Raji (cell line): Measurements from ENCODE around the gene TK2.

ENCODE experiments used
- POLR2A ChIP-seq: IDR thresholded peaks from 2 replicates; pipeline ENCODE4 v1.6.1; 2011; ENCODE audit warnings: low read depth, low read length, control low read depth; ENCODE audit not compliant: insufficient read depth

The TK2 gene

GRCh38 chr16:66487580-66488275, 62.2 kb downstream of the TK2 start:
- TF ChIP-seq POLR2A, result no peak

DNA sequence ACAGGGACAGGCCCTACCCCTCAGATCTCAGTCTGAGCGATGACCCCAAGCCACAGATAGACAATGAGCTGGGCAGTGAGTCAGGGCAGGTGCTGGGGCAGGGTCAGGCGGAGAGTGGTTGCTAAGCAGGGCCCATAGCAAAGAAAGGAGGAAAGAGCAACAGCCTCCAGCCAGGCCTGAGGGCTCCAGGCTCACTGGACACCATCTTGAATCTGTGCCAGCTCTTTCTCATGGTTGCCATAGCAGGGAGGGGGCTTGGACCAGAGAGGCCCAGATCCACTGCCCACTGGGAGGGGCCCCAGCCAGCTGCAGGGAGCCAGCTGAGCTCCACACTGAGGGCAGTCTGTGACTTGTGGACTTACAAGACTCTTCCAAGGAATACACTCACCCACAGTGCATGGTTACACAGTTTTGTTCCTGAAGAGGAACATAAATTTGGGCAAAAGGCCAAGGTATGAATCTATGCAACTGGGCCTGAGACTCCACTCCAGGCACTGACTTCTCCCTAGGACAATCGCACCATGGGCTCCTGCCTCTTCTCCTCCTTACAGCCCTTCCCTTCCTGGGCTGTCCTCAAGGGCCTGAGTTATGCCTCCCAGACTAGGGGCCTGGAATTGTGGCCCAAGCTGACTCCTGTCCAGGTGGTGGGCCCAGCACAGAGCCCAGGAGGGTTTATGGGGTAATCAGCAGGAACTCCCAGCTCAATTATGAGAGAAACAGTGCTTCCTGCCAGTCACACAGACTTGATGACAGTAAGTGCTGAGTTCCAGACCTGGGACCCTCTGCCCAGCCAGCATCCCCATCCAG, 62.9 kb downstream of the TK2 start:
- TF ChIP-seq POLR2A, result no peak

- TF ChIP-seq POLR2A, result no peak
These were observed 63.6 kb downstream of the TK2 start for GRCh38 chr16:66486199-66486772.

- TF ChIP-seq POLR2A, result no peak
These were observed 64.5 kb downstream of the TK2 start for GRCh38 chr16:66485376-66485775.

GRCh38 chr16:66484453-66485213, 65.3 kb downstream of the TK2 start:
- TF ChIP-seq POLR2A, result no peak

DNA sequence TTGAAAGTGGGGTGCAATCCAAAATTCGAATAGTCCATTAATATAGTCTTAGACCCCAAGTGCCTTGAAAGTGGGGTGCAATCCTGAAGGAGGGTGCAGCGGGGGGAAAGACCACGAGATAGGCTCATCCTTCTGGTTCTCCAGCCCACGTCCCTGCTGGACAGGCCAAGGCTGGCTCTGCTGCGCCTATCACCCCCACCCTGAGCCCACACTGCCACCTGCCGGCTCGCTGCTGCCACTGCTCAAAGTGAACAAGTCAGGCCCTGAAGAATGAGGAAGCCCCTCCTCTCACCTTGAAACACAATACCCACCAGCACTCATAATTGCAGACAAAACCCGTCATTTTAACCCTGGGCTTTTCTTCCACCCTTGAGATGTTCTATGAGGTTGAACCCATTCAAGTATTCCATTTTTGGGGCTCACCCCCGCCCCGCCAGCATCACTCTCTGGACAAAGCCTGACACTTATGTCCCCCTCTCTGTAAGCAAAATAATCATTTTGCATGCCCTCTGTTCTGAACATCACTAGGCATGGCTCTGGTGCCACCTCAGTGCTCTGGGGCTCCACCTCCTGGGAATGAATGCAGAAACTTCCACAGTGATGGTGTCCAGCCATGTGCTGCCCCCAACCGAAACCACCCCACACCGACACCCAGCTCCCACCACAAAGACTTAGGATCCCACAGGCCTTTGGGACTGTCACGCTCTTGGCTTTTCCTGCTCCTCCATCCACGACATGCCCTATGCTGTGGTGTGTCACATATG, 66.1 kb downstream of the TK2 start:
- TF ChIP-seq POLR2A, result no peak

DNA sequence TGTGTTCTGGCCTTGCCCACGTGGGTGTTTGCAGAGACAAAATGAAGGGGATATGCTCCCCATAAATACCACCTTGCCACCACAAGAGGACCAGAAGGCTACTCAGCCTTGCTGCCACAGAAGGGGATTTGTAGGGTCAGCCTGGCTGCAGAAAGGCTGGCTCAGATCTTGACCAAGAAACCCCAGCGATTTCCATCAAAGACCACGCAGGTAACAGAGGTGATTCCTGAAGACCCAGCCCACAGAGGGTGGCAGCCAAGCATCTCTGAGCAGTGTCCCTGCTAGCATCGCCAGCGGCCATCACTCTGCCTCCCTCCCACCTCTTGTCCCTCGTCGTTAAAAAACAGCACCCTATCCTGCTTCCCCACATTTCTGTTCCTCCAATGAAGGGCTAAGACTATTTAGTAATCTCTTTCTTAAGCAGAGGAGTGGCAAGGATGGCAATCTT, 68.0 kb downstream of the TK2 start:
- TF ChIP-seq POLR2A, result no peak

GRCh38 chr16:66481081-66481942, 68.6 kb downstream of the TK2 start:
- no peak for TF ChIP-seq POLR2A

DNA sequence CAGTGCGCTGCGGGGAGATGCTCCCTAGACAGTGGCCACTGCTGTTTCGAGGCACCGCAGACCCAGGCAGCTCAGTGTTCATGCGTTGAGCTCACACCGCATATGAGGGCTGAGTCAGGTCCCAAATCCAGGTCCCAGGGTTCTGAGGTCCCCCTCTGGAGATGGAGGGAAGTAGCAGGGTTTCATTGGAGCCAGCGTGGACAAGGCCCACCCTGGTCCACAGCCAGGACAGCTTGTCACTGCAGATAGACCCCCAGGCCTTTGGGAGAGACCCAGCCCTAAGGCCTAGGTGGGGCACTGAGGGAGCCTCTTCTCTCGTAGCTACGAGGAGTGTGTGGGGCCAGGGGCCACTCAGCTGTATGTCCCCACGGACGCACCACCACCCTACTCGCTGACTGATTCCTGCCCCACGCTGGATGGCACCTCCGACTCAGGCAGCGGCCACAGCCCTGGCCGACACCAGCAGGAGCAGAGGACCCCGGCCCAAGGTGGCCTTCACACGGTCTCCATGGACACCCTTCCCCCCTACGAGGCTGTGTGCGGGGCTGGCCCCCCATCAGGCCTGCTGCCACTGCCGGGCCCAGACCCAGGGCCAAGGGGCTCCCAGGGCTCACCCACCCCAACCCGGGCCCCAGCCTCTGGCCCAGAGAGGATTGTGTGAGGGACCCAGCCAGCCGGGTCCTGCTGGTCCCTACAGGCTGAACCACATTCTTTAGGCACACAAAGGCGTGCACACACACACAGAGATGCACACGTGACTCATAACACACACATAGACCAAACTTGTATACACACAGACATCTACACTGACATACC, 69.4 kb downstream of the TK2 start:
- no peak for TF ChIP-seq POLR2A

DNA sequence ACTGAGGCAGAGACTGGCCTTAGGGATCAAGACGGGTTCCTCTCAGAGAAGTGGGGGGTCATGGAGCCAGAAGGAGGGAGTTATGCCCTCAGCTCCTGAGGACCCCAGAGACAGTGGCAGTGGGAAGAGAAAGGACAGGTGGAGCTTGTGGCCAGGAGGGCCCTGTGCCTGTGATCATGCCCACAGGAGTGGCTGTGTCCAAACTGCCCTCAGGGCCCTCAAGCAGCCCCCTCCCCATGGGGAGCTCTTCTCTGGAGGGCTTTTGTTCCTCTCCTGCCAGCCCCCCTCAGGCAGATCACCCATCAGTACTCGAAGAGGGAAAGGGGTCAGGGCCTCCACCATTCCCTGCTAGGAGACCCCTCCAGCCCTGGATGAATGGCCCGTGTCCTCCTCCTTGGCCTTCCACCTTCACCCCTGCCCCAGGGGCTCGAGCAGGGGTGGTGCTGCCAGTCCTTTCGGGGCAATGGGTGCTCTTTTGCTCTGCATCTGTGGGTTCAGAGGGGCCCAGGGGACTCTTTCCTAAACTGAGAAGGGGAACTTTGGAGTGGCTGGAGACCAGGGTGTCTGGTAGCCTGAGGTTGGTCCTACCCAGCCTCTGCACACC, 70.2 kb downstream of the TK2 start:
- TF ChIP-seq POLR2A, result no peak

DNA sequence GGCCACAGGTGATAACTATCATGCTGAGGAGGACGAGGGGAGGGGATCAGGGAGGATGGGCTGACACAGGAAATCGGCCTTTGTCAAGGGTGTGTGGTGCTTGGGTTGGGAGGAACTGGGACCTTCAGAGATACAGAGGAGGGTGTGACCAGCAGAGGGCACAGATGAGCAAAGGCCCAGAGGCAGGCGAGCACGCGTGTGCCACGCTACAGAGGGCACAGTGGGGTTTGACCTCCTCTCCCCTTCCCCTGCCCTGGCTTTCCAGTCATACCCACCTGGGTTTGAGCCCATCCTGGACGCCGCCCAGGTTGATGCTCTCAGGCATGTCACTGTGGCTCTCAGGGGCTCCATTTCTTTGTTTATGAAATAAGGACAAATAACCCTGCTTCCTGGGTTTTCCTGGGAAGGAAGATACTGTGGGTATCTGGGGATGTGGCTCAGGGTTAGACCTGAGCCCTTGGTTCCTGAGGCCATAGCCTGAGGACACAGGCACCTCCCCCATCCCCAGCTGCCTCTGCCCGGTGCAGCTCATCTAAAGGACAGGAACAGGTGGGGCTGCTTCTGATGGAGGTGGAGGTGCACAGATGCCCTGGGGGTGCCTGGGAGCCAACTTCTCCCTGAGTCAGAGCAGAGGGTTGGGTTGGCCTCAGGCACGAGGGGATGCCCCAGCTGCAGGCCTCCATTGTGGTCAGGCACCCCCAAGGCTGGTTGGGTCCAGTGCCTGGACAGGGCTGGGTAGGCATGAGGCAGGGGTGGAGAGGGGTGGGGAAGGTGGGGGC, 71.0 kb downstream of the TK2 start:
- TF ChIP-seq POLR2A, result no peak

- no peak for TF ChIP-seq POLR2A
These were observed 72.8 kb downstream of the TK2 start for GRCh38 chr16:66477028-66477515.
